CD4-positive, CD25-positive, alpha-beta regulatory T cell (primary cell): ENCODE data around the gene HLA-DOA. TPM values are rescaled to one million over a fixed set of nuclear protein-coding genes. Genes with fewer than 3 reads are reported as not detected.

Source experiments
- ATAC-seq, 2 donors: fragments of 150-1000 bp; cut with Tn5 transposase; one replicate each; pipeline ENCODE4 v1.10.0; 2021; ENCODE audit warnings: low read depth in 2 of 2, moderate number of reproducible peaks in 2 of 2, moderate library complexity in 1 of 2
- DNase-seq, 3 donors: peaks; one replicate each; pipeline versions ENCODE4 v3.0.0 to v3.0.0-alpha.2; 2012 to 2022; ENCODE audit warnings: mixed read lengths in 1 of 3
- H3K27ac ChIP-seq: one replicate; pipeline ENCODE4 v1.7.0; 2013; ENCODE audit warnings: mild to moderate bottlenecking, low read length; ENCODE audit not compliant: insufficient read depth, poor library complexity, severe bottlenecking
- H3K27me3 ChIP-seq: one replicate; pipeline ENCODE4 v1.7.0; 2013; ENCODE audit warnings: low read length; ENCODE audit not compliant: control insufficient read depth, insufficient read depth
- H3K36me3 ChIP-seq: one replicate; pipeline ENCODE4 v1.7.0; 2013; ENCODE audit warnings: mild to moderate bottlenecking, low read length, moderate library complexity; ENCODE audit not compliant: control insufficient read depth, insufficient read depth
- H3K4me1 ChIP-seq: 2 replicates; pipeline ENCODE4 v1.7.0; 2013; ENCODE audit warnings: mild to moderate bottlenecking, low read length; ENCODE audit not compliant: insufficient read depth, control insufficient read depth, poor library complexity, severe bottlenecking
- H3K4me3 ChIP-seq: one replicate; pipeline ENCODE4 v1.7.0; 2013; ENCODE audit warnings: low read depth, mild to moderate bottlenecking, low read length, moderate library complexity
- H3K9me3 ChIP-seq, 2 experiments: 1 replicate in 1 of 2; 2 replicates in 1 of 2; pipeline ENCODE4 v1.7.0; 2013; ENCODE audit warnings: low read length in 2 of 2, mild to moderate bottlenecking in 1 of 2, moderate library complexity in 1 of 2; ENCODE audit not compliant: control insufficient read depth in 2 of 2
- H3K27ac Mint-ChIP-seq, 3 donors: one replicate each; pipeline ENCODE4 v1.8.0; 2020 to 2022; ENCODE audit warnings: mild to moderate bottlenecking in 3 of 3, mixed read lengths in 3 of 3, moderate library complexity in 2 of 3
- H3K27me3 Mint-ChIP-seq: one replicate; pipeline ENCODE4 v1.8.0; 2022; ENCODE audit warnings: mild to moderate bottlenecking, mixed read lengths
- H3K36me3 Mint-ChIP-seq: one replicate; pipeline ENCODE4 v1.8.0; 2020; ENCODE audit warnings: mixed read lengths
- H3K4me1 Mint-ChIP-seq, 4 donors: one replicate each; pipeline ENCODE4 v1.8.0; 2020 to 2022; ENCODE audit warnings: mixed read lengths in 4 of 4, mild to moderate bottlenecking in 1 of 4
- H3K4me3 Mint-ChIP-seq, 4 donors: one replicate each; pipeline ENCODE4 v1.8.0; 2020 to 2022; ENCODE audit warnings: mild to moderate bottlenecking in 4 of 4, mixed read lengths in 4 of 4, moderate library complexity in 3 of 4
- H3K9me3 Mint-ChIP-seq, 7 donors: one replicate each; pipeline ENCODE4 v1.8.0; 2020 to 2022; ENCODE audit warnings: mixed read lengths in 7 of 7, mild to moderate bottlenecking in 3 of 7, moderate library complexity in 2 of 7
- polyA plus RNA-seq, 4 donors: library from polyadenylated mRNA; unstranded; fragments of 300-500 nt; fragmentation: Illumina TruSeq; gene quantifications; one replicate each; pipeline ENCODE4 v1.2.3, GENCODE V29; 2021
- total RNA-seq: library from RNA; stranded (reverse); gene quantifications from one replicate; pipeline ENCODE4 v1.2.3, GENCODE V29; 2022

HLA-DOA gene
- total RNA-seq = 14.0 TPM
- 10 to 100 TPM in 1 of 4 donors, 1 to 10 TPM in 3; 7.0 to 14.9 (median 8.9) TPM for polyA plus RNA-seq

DNA sequence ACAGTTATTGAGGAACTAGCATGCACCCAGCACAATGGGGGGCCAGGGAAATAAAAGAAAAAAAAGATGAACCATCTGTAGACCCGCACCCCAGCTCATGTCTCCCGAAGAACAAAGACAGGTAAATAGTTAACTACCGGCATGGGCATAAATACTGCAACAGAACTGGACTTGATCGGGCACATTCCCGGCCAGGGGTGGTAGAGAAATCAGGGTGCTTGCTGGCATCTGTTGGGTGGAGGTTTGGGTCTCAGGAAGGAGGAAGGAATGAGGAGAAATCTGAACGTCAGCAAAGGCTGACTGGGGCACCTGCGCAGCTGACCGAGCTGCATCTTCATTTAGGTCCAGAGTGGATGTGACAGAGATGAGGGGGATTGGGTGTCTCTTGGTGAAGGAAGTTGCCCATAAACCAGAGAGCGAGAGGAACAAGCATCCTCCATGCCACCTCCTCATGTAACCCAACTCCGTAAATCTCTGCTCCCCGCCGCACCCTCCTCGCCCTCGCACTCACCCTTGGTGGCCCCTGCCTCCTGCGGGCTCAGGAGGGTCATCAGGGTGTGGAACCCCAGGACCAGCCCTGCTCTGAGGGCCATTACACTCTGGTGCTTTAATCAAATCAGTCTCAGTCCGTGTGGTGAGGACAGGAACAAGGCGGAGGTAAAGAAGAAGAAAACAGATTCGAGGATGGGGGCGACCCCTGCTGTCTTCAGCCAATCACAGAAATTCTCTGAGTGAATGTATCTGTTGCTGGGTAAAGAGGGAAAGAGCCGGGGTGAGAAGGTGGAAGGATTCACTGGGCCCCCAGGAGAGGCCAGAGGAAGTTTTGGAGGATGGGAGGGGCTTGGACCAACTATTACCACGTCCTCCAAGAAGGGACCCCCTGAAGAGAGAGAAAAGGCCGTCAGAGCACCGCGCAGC lies at the start of gene HLA-DOA:
HLA-DOA (minus strand) TSS at position 648 of the 918 bp plus-strand sequence.
- peaks cover 16% of the 10 kb centered on the region for H3K4me1 ChIP-seq
- H3K4me3 ChIP-seq = peak within 1 kb of the TSS; percentile 70
- H3K27ac ChIP-seq = peak within 1 kb of the TSS; percentile 43
- DNase-seq (peak; percentile 41 to 82 (median 65)), ATAC-seq (peak; percentile 90)
- Mint-ChIP-seq H3K9me3 (no peaks in the 10 kb centered on the region), H3K4me1 (peaks cover 0 to 16% (median 10%) of the 10 kb centered on the region in 4 donors), H3K36me3 (no peaks in the 10 kb centered on the region), H3K27me3 (peaks cover 14% of the 10 kb centered on the region), H3K27ac (peak within 1 kb of the TSS; percentile 62 to 92 (median 77)), H3K4me3 (peak within 1 kb of the TSS; percentile 60 to 91 (median 82))
- peaks cover 5% of the 10 kb centered on the region for H3K27me3 ChIP-seq
- no peaks in the 10 kb centered on the region for H3K36me3 ChIP-seq
- no peaks in the 10 kb centered on the region for H3K9me3 ChIP-seq

DNA sequence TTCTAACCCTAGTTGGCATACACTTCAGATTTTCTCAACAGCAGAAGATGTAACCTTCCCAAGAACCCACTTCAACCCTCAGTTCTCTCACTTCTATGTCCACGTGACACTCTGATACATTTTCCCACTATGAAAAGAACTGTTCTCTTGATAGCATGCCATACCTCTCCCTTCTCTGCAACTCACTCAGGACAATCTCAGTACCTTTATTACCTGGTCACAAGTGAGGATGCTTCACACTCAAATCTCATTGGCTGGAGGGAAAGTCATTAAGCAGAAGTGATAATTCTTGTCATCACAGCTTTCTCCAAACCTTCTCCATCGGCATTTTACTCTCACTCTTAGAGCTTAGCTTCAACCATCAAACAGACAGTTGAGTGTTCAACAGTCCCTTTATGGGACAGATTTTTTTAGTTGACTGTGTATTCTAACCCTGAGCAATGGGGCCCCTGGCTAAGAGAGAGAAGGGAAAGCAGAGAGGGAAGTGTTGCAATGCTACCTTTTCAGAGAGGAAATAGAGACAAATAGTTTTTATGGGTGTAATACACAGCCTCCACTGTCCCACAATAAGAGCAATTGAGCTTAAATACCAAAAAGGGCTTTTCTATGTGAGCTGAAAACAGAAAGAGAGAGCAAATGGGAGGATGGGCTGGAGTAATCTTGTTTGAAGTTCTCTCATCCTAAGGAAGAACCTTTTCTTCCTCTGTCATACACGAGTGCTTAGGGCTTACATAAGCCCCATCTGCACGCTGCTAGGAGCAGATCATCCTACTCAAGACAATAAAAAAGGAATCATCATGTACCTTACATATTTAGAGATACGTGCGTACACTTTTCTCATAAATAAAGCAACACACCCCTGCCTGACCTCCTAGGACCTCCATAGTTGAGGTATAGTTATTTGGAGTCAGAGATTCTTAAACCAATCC lies 48.1 kb upstream of the HLA-DOA start:
- Mint-ChIP-seq H3K27ac (no peak overlapping the region), H3K9me3 (peaks cover 0 to 1% (median 0%) of the 10 kb centered on the region in 7 donors), H3K4me3 (no peak overlapping the region), H3K36me3 (no peaks in the 10 kb centered on the region), H3K4me1 (no peaks in the 10 kb centered on the region), H3K27me3 (peaks cover 27% of the 10 kb centered on the region)
- H3K27ac ChIP-seq = no peak overlapping the region
- no peak overlapping the region for H3K4me3 ChIP-seq
- peaks cover 5% of the 10 kb centered on the region for H3K27me3 ChIP-seq
- H3K36me3 ChIP-seq = no peaks in the 10 kb centered on the region
- no peak for DNase-seq
- no peak for ATAC-seq
- no peaks in the 10 kb centered on the region for H3K9me3 ChIP-seq
- no peaks in the 10 kb centered on the region for H3K4me1 ChIP-seq

DNA sequence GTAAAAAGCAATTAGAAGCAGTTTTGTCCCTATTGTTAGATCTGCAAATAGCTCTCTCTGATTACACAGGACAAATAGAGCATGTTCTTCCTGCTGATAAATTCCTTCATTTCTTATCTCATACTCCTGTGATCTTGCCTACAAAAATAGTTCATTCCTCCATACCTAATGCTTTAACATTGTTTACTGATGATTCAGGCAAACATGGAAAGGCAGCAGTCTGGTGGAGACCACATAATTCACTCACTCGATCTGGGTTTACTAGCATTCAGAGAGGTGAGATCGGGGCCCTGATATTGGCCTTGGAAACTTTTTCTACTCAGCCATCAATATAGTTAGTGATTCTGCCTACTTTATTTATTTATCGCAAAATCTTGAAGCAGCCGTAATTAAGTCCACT lies 43.8 kb upstream of the HLA-DOA start:
- peaks cover 64% of the 10 kb centered on the region for H3K27me3 Mint-ChIP-seq
- Histone ChIP-seq H3K27me3 (peaks cover 11% of the 10 kb centered on the region), H3K4me3 (no peak overlapping the region), H3K27ac (no peak overlapping the region), H3K9me3 (no peaks in the 10 kb centered on the region), H3K36me3 (no peaks in the 10 kb centered on the region), H3K4me1 (no peaks in the 10 kb centered on the region)
- H3K4me3 Mint-ChIP-seq = no peak overlapping the region
- H3K4me1 Mint-ChIP-seq = no peaks in the 10 kb centered on the region
- DNase-seq (no peak), ATAC-seq (no peak)
- H3K27ac Mint-ChIP-seq = peak overlapping the region in 1 of 3 donors; percentile 91
- no peaks in the 10 kb centered on the region for H3K36me3 Mint-ChIP-seq
- peaks cover 0 to 1% (median 0%) of the 10 kb centered on the region in 7 donors for H3K9me3 Mint-ChIP-seq

DNA sequence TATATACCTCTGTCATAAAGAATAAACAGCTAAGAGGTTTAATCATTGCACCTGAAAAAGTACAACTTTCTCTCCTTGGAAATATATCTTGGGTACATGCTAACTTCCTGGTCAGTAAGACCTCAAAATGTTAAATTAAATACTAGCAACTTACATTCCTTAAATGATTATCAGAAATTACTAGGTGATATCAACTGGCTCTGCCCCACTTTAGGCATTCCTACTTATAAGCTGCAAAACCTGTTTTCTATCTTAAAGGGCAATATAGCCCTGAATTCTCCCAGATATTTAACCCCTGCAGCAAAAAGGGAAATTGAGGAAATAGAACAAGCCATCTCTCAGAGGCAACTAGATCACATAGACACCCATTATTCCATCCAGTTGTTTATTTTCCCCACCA lies 43.2 kb upstream of the HLA-DOA start:
- Mint-ChIP-seq H3K36me3 (no peaks in the 10 kb centered on the region), H3K27ac (no peak overlapping the region), H3K9me3 (peaks cover 0 to 1% (median 0%) of the 10 kb centered on the region in 7 donors), H3K4me3 (no peak overlapping the region), H3K27me3 (peaks cover 65% of the 10 kb centered on the region), H3K4me1 (no peaks in the 10 kb centered on the region)
- Histone ChIP-seq H3K27ac (no peak overlapping the region), H3K36me3 (no peaks in the 10 kb centered on the region), H3K9me3 (no peaks in the 10 kb centered on the region), H3K27me3 (peaks cover 13% of the 10 kb centered on the region), H3K4me1 (no peaks in the 10 kb centered on the region), H3K4me3 (no peak overlapping the region)
- no peak for DNase-seq
- ATAC-seq = no peak

DNA sequence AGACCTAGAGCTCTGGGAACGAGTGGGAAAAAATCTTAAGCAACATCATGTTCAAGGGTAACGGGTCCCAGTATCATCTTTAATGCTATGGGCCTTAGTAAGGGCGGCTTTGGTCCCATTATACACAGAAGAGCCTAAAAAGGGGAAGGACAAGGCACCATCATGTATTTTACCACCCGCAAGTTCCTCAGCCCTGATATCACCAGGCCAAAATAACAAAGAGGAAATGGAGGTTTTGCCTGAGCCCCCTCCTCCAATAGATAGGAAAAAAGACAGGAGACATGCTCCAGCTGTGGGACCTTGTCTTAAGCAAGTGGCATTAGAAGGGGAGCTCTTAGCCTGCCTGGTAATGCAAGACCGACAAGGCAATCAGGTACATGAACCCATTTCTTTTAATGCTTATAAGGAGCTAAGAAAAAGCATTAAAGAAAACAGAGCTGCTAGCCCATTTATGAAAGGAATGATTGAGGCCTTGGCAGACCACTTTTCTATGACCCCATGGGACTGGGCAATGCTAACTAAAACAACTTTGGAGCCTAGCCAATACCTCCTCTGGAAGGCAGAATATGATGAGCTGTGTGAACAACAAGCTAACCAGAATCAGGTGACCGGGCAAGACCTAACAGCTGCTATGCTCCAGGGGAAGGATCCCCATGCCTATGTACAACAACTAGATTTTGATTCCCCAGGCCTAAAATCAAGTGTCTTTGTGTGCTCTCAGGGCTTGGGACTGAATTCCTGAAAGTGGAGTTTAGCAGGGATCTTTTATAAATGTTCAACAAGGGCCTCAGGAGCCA lies 40.8 kb upstream of the HLA-DOA start:
- H3K9me3 ChIP-seq = no peaks in the 10 kb centered on the region
- H3K27me3 ChIP-seq = peaks cover 12% of the 10 kb centered on the region
- Mint-ChIP-seq H3K36me3 (no peaks in the 10 kb centered on the region), H3K9me3 (peaks cover 0 to 3% (median 0%) of the 10 kb centered on the region in 7 donors), H3K27me3 (peaks cover 85% of the 10 kb centered on the region), H3K27ac (no peak overlapping the region), H3K4me3 (no peak overlapping the region), H3K4me1 (no peaks in the 10 kb centered on the region)
- no peaks in the 10 kb centered on the region for H3K36me3 ChIP-seq
- no peak for DNase-seq
- no peak overlapping the region for H3K4me3 ChIP-seq
- H3K27ac ChIP-seq = no peak overlapping the region
- no peak for ATAC-seq
- H3K4me1 ChIP-seq = no peaks in the 10 kb centered on the region

DNA sequence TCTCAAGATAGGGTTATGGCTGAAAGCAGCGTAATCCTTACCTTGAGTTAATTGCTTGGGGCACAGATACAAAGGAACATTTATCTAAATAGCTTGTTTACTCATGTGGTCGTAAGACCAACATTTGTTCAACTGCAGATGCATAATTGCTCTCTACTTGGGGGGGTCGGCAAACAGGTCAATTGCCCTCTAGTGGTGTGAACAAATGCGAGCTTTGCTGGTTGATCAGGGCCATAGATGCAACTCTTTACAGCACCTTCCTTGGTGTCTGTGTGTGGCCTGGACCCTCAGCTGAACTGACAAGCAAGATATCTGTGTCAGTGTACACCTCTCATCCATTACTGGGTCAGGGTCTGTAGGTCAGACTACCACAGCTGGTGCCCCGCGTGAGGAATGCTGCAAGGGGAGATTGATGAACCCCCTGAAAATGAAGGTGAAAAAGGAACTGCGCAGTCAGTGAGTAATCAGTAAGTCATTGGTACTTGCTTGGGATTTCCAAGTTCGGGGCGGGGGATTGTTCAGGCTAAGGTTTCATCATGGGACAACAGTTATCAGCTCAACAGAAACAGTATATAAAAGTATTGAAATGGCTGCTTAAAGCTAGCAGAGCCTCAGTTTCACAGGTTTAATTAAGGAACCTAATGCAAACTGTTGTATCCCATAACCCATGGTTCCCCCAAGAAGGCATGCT lies 40.1 kb upstream of the HLA-DOA start:
- Histone ChIP-seq H3K27ac (no peak overlapping the region), H3K4me3 (no peak overlapping the region), H3K9me3 (no peaks in the 10 kb centered on the region), H3K27me3 (peaks cover 13% of the 10 kb centered on the region), H3K4me1 (no peaks in the 10 kb centered on the region), H3K36me3 (no peaks in the 10 kb centered on the region)
- no peaks in the 10 kb centered on the region for H3K4me1 Mint-ChIP-seq
- no peak overlapping the region for H3K27ac Mint-ChIP-seq
- peaks cover 0 to 5% (median 0%) of the 10 kb centered on the region in 7 donors for H3K9me3 Mint-ChIP-seq
- H3K27me3 Mint-ChIP-seq = peaks cover 87% of the 10 kb centered on the region
- no peaks in the 10 kb centered on the region for H3K36me3 Mint-ChIP-seq
- ATAC-seq (no peak), DNase-seq (no peak)
- no peak overlapping the region for H3K4me3 Mint-ChIP-seq
